ENCODE results near the gene PRDM16.

PRDM16 gene

GRCh38 chr1:3292868-3293562 lies 224.0 kb downstream of the PRDM16 start:
- no peak for DNase-seq

- no peak for DNase-seq
These were observed 224.6 kb downstream of the PRDM16 start for GRCh38 chr1:3293563-3294080.

- no peak for DNase-seq
These were observed 225.4 kb downstream of the PRDM16 start for GRCh38 chr1:3294450-3294849.

- no peak for DNase-seq
These were observed 226.8 kb downstream of the PRDM16 start for GRCh38 chr1:3295846-3296245.

GRCh38 chr1:3296326-3296725 lies 227.3 kb downstream of the PRDM16 start:
- no peak for DNase-seq

- DNase-seq: no peak
These were observed 227.8 kb downstream of the PRDM16 start for GRCh38 chr1:3296826-3297225.

GRCh38 chr1:3297756-3298155 lies 228.8 kb downstream of the PRDM16 start:
- no peak for DNase-seq

- DNase-seq: no peak
These were observed 229.2 kb downstream of the PRDM16 start for GRCh38 chr1:3298197-3298596.

GRCh38 chr1:3304246-3304645 lies 235.2 kb downstream of the PRDM16 start:
- DNase-seq: no peak

GRCh38 chr1:3304692-3305091 lies 235.7 kb downstream of the PRDM16 start:
- DNase-seq: no peak

GRCh38 chr1:3305156-3305555 lies 236.2 kb downstream of the PRDM16 start:
- no peak for DNase-seq

GRCh38 chr1:3306583-3307291 lies 237.7 kb downstream of the PRDM16 start:
- no peak for DNase-seq

GRCh38 chr1:3307359-3307758 lies 238.4 kb downstream of the PRDM16 start:
- DNase-seq: no peak

- DNase-seq: no peak
These were observed 239.1 kb downstream of the PRDM16 start for GRCh38 chr1:3308053-3308452.

- DNase-seq: no peak
These were observed 241.9 kb downstream of the PRDM16 start for GRCh38 chr1:3310718-3311400.

- no peak for DNase-seq
These were observed 242.7 kb downstream of the PRDM16 start for GRCh38 chr1:3311711-3312110.

GRCh38 chr1:3312310-3312897 lies 243.4 kb downstream of the PRDM16 start:
- no peak for DNase-seq

GRCh38 chr1:3312898-3313575 lies 244.0 kb downstream of the PRDM16 start:
- no peak for DNase-seq

GRCh38 chr1:3313576-3313950 lies 244.6 kb downstream of the PRDM16 start:
- no peak for DNase-seq

GRCh38 chr1:3314491-3315381 lies 245.7 kb downstream of the PRDM16 start:
- DNase-seq: no peak

GRCh38 chr1:3315399-3316339 lies 246.7 kb downstream of the PRDM16 start:
- DNase-seq: no peak
